Panc1 (cell line): ENCODE results near the gene INPP1. TPM values are rescaled to one million over a fixed set of nuclear protein-coding genes. Genes with fewer than 3 reads are reported as not detected.

Experiments used
- ATAC-seq: fragments of 200-7000 bp; cut with Tn5 transposase; 2 replicates; pipeline ENCODE4 v1.9.1; 2020; ENCODE audit warnings: mild to moderate bottlenecking, moderate library complexity
- BruUV-seq: library from RNA; stranded (reverse); fragments of 400-500 nt; replicated peaks from 2 replicates; lab custom pipeline; 2021; lab: Mats Ljungman, UMichigan
- CTCF ChIA-PET: fragments of 300-600 bp; sonication (Branson Sonifier 250); formaldehyde crosslinking; loops from one replicate; lab custom pipeline; 2022; ENCODE audit warnings: antibody characterized with exemption; lab: Charles Lee
- POLR2A ChIA-PET: fragments of 300-600 bp; sonication (Branson Sonifier 250); formaldehyde crosslinking; loops from one replicate; lab custom pipeline; 2022; ENCODE audit warnings: antibody characterized with exemption; lab: Charles Lee
- DNase-seq: peaks from one replicate; pipeline ENCODE4 v3.0.0-alpha.2; 2010; ENCODE audit warnings: low read depth, low spot score
- H3K27ac ChIP-seq: 2 replicates; pipeline ENCODE4 v1.5.1; 2011; ENCODE audit warnings: mild to moderate bottlenecking, low read length, inconsistent platforms
- H3K27me3 ChIP-seq: fragments of 200-500 bp; sonication (Bioruptor generic); 2 replicates; pipeline ENCODE4 v1.6.0; 2014; ENCODE audit warnings: low read length, inconsistent platforms; ENCODE audit not compliant: control insufficient read depth, insufficient read depth
- H3K36me3 ChIP-seq: fragments of 200-500 bp; sonication (Bioruptor generic); 2 replicates; pipeline ENCODE4 v1.5.1; 2014; ENCODE audit warnings: inconsistent platforms, mild to moderate bottlenecking, low read length, moderate library complexity; ENCODE audit not compliant: control insufficient read depth, insufficient read depth
- H3K4me1 ChIP-seq: 2 replicates; pipeline ENCODE4 v1.5.1; 2011; ENCODE audit warnings: inconsistent platforms, mild to moderate bottlenecking, low read length, moderate library complexity; ENCODE audit not compliant: control insufficient read depth, insufficient read depth
- H3K4me3 ChIP-seq, 2 experiments: 2 replicates each; pipeline ENCODE4 v1.5.1; 2011 to 2012; ENCODE audit warnings: low read depth in 2 of 2, low read length in 2 of 2, mild to moderate bottlenecking in 2 of 2, inconsistent platforms in 1 of 2, moderate library complexity in 1 of 2
- H3K9me3 ChIP-seq: fragments of 200-500 bp; sonication (Bioruptor generic); 2 replicates; pipeline ENCODE4 v1.5.1; 2014; ENCODE audit warnings: low read depth, mild to moderate bottlenecking, inconsistent platforms, low read length, moderate library complexity; ENCODE audit not compliant: control insufficient read depth, insufficient read depth
- CTCF ChIP-seq: fragments of 450-650 bp; IDR thresholded peaks from 2 replicates; pipeline ENCODE4 v1.5.1; 2017; ENCODE audit warnings: mild to moderate bottlenecking
- POLR2AphosphoS5 ChIP-seq: IDR thresholded peaks from 2 replicates; pipeline ENCODE4 v1.6.1; 2012; ENCODE audit warnings: mild to moderate bottlenecking, low read depth, low read length, moderate library complexity
- REST ChIP-seq, 2 experiments: IDR thresholded peaks; 2 replicates each; pipeline ENCODE4 v1.6.1; 2011 to 2012; ENCODE audit warnings: low read depth in 2 of 2, control low read depth in 1 of 2, low read length in 1 of 2, mild to moderate bottlenecking in 1 of 2, moderate library complexity in 1 of 2; ENCODE audit not compliant: insufficient read depth in 1 of 2
- SIN3A ChIP-seq: IDR thresholded peaks from 2 replicates; pipeline ENCODE4 v1.6.1; 2012; ENCODE audit warnings: low read depth, mild to moderate bottlenecking, low read length, moderate library complexity, borderline replicate concordance; ENCODE audit not compliant: insufficient read depth
- TCF7L2 ChIP-seq: IDR thresholded peaks from 2 replicates; pipeline ENCODE4 v1.6.1; 2011; ENCODE audit warnings: mild to moderate bottlenecking, low read depth, low read length, inconsistent platforms
- in situ Hi-C: cut with HindIII; loops from 2 replicates; pipeline ENCODE4 v1.10.0; 2016; ENCODE audit warnings: low sequenced_read_pairs, low pct_unique_long_range_greater_than_20kb
- intact Hi-C: fragments of 100-400 bp; cut with micrococcal nuclease; formaldehyde crosslinking; loops from one replicate; pipeline ENCODE4 v1.10.0; 2022; ENCODE audit not compliant: unreplicated experiment
- total RNA-seq: library from RNA; stranded (reverse); gene quantifications from one replicate; pipeline ENCODE4 v1.2.1, GENCODE V29; 2021; ENCODE audit not compliant: unreplicated experiment

Gene INPP1
- total RNA-seq, 1 experiment from 2014 or later, result 10.8 TPM

- Histone ChIP-seq H3K36me3 (no peaks in the 10 kb centered on the region), H3K4me1 (0 out of 2 replicates have a peak, but pooled peaks cover 4% of the 10 kb centered on the region), H3K9me3 (no peaks in the 10 kb centered on the region), H3K4me3 (no peak overlapping the region), H3K27ac (no peak overlapping the region), H3K27me3 (no peaks in the 10 kb centered on the region)
- intact Hi-C loops (no loop called here), in situ Hi-C loops (no loop called here)
- DNase-seq (no peak), ATAC-seq (no peak)
- BruUV-seq, result no TSS peak
- POLR2A ChIA-PET, result no interaction called here
- CTCF ChIA-PET, result no interaction called here
- TF ChIP-seq REST (IDR thresholded peaks at IDR 0.05; ENCODE audit: insufficient read depth in 1 of 2, low read depth in 2 of 2, low read length in 1 of 2) (no peak), POLR2AphosphoS5 (no peak), CTCF (peak; percentile 35; the same call in 1 of the 2 replicates)
Measured at GRCh38 chr2:190338453-190338852, 4.9 kb upstream of the INPP1 start.

GRCh38 chr2:190339394-190339793 lies 4.0 kb upstream of the INPP1 start:
- no TSS peak for BruUV-seq
- TF ChIP-seq REST (IDR thresholded peaks at IDR 0.05; ENCODE audit: insufficient read depth in 1 of 2, low read depth in 2 of 2, low read length in 1 of 2), result no peak
- TF ChIP-seq POLR2AphosphoS5, result no peak
- TF ChIP-seq CTCF, result no peak
- no peak for TF ChIP-seq SIN3A
- no peak for TF ChIP-seq TCF7L2
- ChIA-PET CTCF (no interaction called here), POLR2A (no interaction called here)
- Histone ChIP-seq H3K9me3 (no peaks in the 10 kb centered on the region), H3K4me1 (peaks cover 3% of the 10 kb centered on the region), H3K27me3 (no peaks in the 10 kb centered on the region), H3K36me3 (no peaks in the 10 kb centered on the region; the same call in 1 of the 2 replicates), H3K4me3 (no peak overlapping the region), H3K27ac (no peak overlapping the region)
- ATAC-seq, result no peak
- intact Hi-C loops, result no loop called here
- DNase-seq, result no peak
- in situ Hi-C loops, result no loop called here
